Trophoblast cell (in vitro differentiated cells and primary cell): ENCODE measurements around the gene CNTRL.

ENCODE experiments used
- DNase-seq, 2 donors: peaks; one replicate each; pipeline ENCODE4 v3.0.0-alpha.2; 2016
- H2AFZ ChIP-seq: 2 replicates; pipeline ENCODE4 v1.6.1; 2013; ENCODE audit warnings: low read length, moderate library complexity, mild to moderate bottlenecking; ENCODE audit not compliant: insufficient read depth, poor library complexity
- H2AK5ac ChIP-seq: 2 replicates; pipeline ENCODE4 v1.6.1; 2013; ENCODE audit warnings: mild to moderate bottlenecking, low read length
- H2BK120ac ChIP-seq: 2 replicates; pipeline ENCODE4 v1.6.1; 2013; ENCODE audit warnings: low read length, mild to moderate bottlenecking, moderate library complexity; ENCODE audit not compliant: insufficient read depth, poor library complexity
- H2BK12ac ChIP-seq: 2 replicates; pipeline ENCODE4 v1.6.1; 2013; ENCODE audit warnings: mild to moderate bottlenecking, low read length, moderate library complexity
- H2BK5ac ChIP-seq: 2 replicates; pipeline ENCODE4 v1.6.1; 2013; ENCODE audit warnings: low read length, low read depth, moderate library complexity, mild to moderate bottlenecking; ENCODE audit not compliant: poor library complexity
- H3K14ac ChIP-seq: 2 replicates; pipeline ENCODE4 v1.6.1; 2013; ENCODE audit warnings: mild to moderate bottlenecking, low read length
- H3K18ac ChIP-seq: 2 replicates; pipeline ENCODE4 v1.6.1; 2013; ENCODE audit warnings: mild to moderate bottlenecking, low read length
- H3K23ac ChIP-seq: 2 replicates; pipeline ENCODE4 v1.6.1; 2013; ENCODE audit warnings: low read length
- H3K27ac ChIP-seq: 2 replicates; pipeline ENCODE4 v1.5.1; 2013; ENCODE audit warnings: low read depth, mild to moderate bottlenecking, inconsistent platforms, low read length, moderate library complexity
- H3K27me3 ChIP-seq: 2 replicates; pipeline ENCODE4 v1.6.1; 2013; ENCODE audit warnings: inconsistent platforms, mild to moderate bottlenecking, low read length, moderate library complexity; ENCODE audit not compliant: insufficient read depth
- H3K36me3 ChIP-seq, 2 experiments: 1 replicate in 1 of 2; 2 replicates in 1 of 2; pipeline ENCODE4 v1.6.1; 2013; ENCODE audit warnings: low read length in 2 of 2, mild to moderate bottlenecking in 2 of 2, moderate library complexity in 1 of 2; ENCODE audit not compliant: insufficient read depth in 2 of 2, control insufficient read depth in 1 of 2
- H3K4ac ChIP-seq: 2 replicates; pipeline ENCODE4 v1.6.1; 2013; ENCODE audit warnings: low read depth, mild to moderate bottlenecking, low read length, moderate library complexity
- H3K4me1 ChIP-seq, 2 experiments: 1 replicate in 1 of 2; 2 replicates in 1 of 2; pipeline ENCODE4 v1.6.1; 2013; ENCODE audit warnings: low read length in 2 of 2, mild to moderate bottlenecking in 2 of 2, moderate library complexity in 1 of 2; ENCODE audit not compliant: insufficient read depth in 2 of 2, control insufficient read depth in 1 of 2
- H3K4me2 ChIP-seq: 2 replicates; pipeline ENCODE4 v1.6.1; 2013; ENCODE audit warnings: inconsistent platforms, mild to moderate bottlenecking, low read length, moderate library complexity
- H3K4me3 ChIP-seq: 2 replicates; pipeline ENCODE4 v1.5.1; 2013; ENCODE audit warnings: mild to moderate bottlenecking, low read depth, low read length, inconsistent platforms
- H3K79me1 ChIP-seq: one replicate; pipeline ENCODE4 v1.6.1; 2013; ENCODE audit warnings: low read length
- H3K79me2 ChIP-seq: 2 replicates; pipeline ENCODE4 v1.6.1; 2013; ENCODE audit warnings: low read length, mild to moderate bottlenecking; ENCODE audit not compliant: control insufficient read depth, insufficient read depth, poor library complexity
- H3K9ac ChIP-seq: 2 replicates; pipeline ENCODE4 v1.6.1; 2013; ENCODE audit warnings: mild to moderate bottlenecking, low read length
- H3K9me3 ChIP-seq: 2 replicates; pipeline ENCODE4 v1.6.1; 2013; ENCODE audit warnings: low read depth, mild to moderate bottlenecking, control low read depth, inconsistent platforms, low read length; ENCODE audit not compliant: insufficient read depth
- H4K12ac ChIP-seq: 2 replicates; pipeline ENCODE4 v1.6.1; 2013; ENCODE audit warnings: low read depth, mild to moderate bottlenecking, low read length, moderate library complexity
- H4K8ac ChIP-seq: 2 replicates; pipeline ENCODE4 v1.6.1; 2013; ENCODE audit warnings: low read depth, mild to moderate bottlenecking, low read length, moderate library complexity
- H4K91ac ChIP-seq: one replicate; pipeline ENCODE4 v1.6.1; 2013; ENCODE audit warnings: low read depth, mild to moderate bottlenecking, low read length, moderate library complexity
- WGBS: extraction: QIAGEN DNeasy Blood & Tissue Kit; methylation state at CpG from one replicate; pipeline ENCODE4 v1.1.7; 2013; ENCODE audit warnings: missing lambda C conversion rate; ENCODE audit not compliant: insufficient read length, insufficient coverage; ENCODE audit errors: extremely low coverage; 5-methylcytosine and 5-hydroxymethylcytosine counted together

CNTRL gene

DNA sequence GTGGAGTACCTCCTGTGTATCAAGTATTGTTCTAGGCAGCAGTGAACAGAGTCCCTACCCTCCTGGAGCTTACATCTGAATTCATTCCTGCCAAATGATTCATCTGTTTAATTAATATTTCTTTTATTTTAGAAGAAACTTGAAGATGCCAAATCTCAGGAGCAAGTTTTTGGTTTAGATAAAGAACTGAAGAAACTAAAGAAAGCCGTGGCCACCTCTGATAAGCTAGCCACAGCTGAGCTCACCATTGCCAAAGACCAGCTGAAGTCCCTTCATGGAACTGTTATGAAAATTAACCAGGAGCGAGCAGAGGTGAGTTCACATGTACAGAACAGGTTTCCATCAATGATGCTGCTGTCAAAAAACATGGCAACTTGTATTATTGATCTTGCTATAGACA lies 69.0 kb downstream of the CNTRL start:
- Histone ChIP-seq H3K79me2 (no peaks in the 10 kb centered on the region), H3K4me3 (no peak overlapping the region), H2BK12ac (no peak overlapping the region), H3K18ac (no peak overlapping the region), H3K9me3 (no peaks in the 10 kb centered on the region), H3K4ac (no peak overlapping the region), H3K4me2 (no peak overlapping the region), H3K79me1 (no peaks in the 10 kb centered on the region), H3K14ac (no peak overlapping the region), H2AK5ac (no peak overlapping the region), H2BK5ac (no peak overlapping the region), H3K27ac (no peak overlapping the region), H4K12ac (no peak overlapping the region), H3K36me3 (peaks cover 1 to 13% of the 10 kb centered on the region in 2 experiments), H4K8ac (no peak overlapping the region), H2AFZ (no peak overlapping the region), H4K91ac (no peak overlapping the region), H2BK120ac (no peak overlapping the region), H3K9ac (no peak overlapping the region), H3K23ac (no peak overlapping the region), H3K27me3 (no peaks in the 10 kb centered on the region), H3K4me1 (no peaks in the 10 kb centered on the region)
- no peak for DNase-seq
- WGBS = no CpG with 5 or more reads among the region's 2 CpGs

GRCh38 chr9:121144482-121144881 lies 69.7 kb downstream of the CNTRL start:
- Histone ChIP-seq H2BK120ac (no peak overlapping the region), H3K9me3 (no peaks in the 10 kb centered on the region), H2BK12ac (no peak overlapping the region), H4K91ac (no peak overlapping the region), H3K79me2 (no peaks in the 10 kb centered on the region), H2BK5ac (no peak overlapping the region), H3K4me2 (no peak overlapping the region), H3K14ac (no peak overlapping the region), H2AK5ac (no peak overlapping the region), H3K9ac (no peak overlapping the region), H3K4ac (no peak overlapping the region), H3K23ac (no peak overlapping the region), H3K4me3 (no peak overlapping the region), H3K27me3 (no peaks in the 10 kb centered on the region), H4K8ac (no peak overlapping the region), H4K12ac (no peak overlapping the region), H3K4me1 (no peaks in the 10 kb centered on the region), H3K79me1 (no peaks in the 10 kb centered on the region), H3K36me3 (peaks cover 1 to 16% of the 10 kb centered on the region in 2 experiments), H2AFZ (no peak overlapping the region), H3K18ac (no peak overlapping the region), H3K27ac (no peak overlapping the region)
- DNase-seq = no peak
- no CpG with 5 or more reads among the region's 2 CpGs for WGBS

- no peak overlapping the region for H3K4ac ChIP-seq
- no peak overlapping the region for H4K91ac ChIP-seq
- peak overlapping the region; percentile 54 for H3K4me3 ChIP-seq
- no peak overlapping the region for H4K12ac ChIP-seq
- no peak overlapping the region for H3K4me2 ChIP-seq
- H4K8ac ChIP-seq = no peak overlapping the region
- no peak for DNase-seq
- no peak overlapping the region for H2AK5ac ChIP-seq
- H2AFZ ChIP-seq = no peak overlapping the region
- H3K79me2 ChIP-seq = no peaks in the 10 kb centered on the region
- no CpG with 5 or more reads among the region's 2 CpGs for WGBS
- H3K27ac ChIP-seq = no peak overlapping the region
- H3K79me1 ChIP-seq = no peaks in the 10 kb centered on the region
- no peaks in the 10 kb centered on the region for H3K9me3 ChIP-seq
- no peak overlapping the region for H3K18ac ChIP-seq
- H3K27me3 ChIP-seq = no peaks in the 10 kb centered on the region
- no peak overlapping the region for H3K9ac ChIP-seq
- no peak overlapping the region for H2BK12ac ChIP-seq
- peaks cover 3 to 7% of the 10 kb centered on the region in 2 experiments for H3K36me3 ChIP-seq
- no peak overlapping the region for H2BK5ac ChIP-seq
- H2BK120ac ChIP-seq = no peak overlapping the region
- no peaks in the 10 kb centered on the region for H3K4me1 ChIP-seq
- H3K14ac ChIP-seq = no peak overlapping the region
- H3K23ac ChIP-seq = no peak overlapping the region
Observed at GRCh38 chr9:121150188-121150587, 75.4 kb downstream of the CNTRL start.

GRCh38 chr9:121153642-121154041 lies 78.9 kb downstream of the CNTRL start:
- H4K91ac ChIP-seq = no peak overlapping the region
- no peak overlapping the region for H3K14ac ChIP-seq
- no peaks in the 10 kb centered on the region for H3K79me2 ChIP-seq
- H3K18ac ChIP-seq = no peak overlapping the region
- no peak overlapping the region for H3K4me3 ChIP-seq
- no peaks in the 10 kb centered on the region for H3K27me3 ChIP-seq
- no peak overlapping the region for H3K27ac ChIP-seq
- WGBS = no CpG with 5 or more reads among the region's 1 CpG
- H2BK12ac ChIP-seq = no peak overlapping the region
- H3K36me3 ChIP-seq = peaks cover 4 to 8% of the 10 kb centered on the region in 2 experiments
- H2BK120ac ChIP-seq = no peak overlapping the region
- no peak overlapping the region for H2AFZ ChIP-seq
- no peak overlapping the region for H4K8ac ChIP-seq
- no peak overlapping the region for H3K9ac ChIP-seq
- no peak overlapping the region for H3K4ac ChIP-seq
- H2AK5ac ChIP-seq = no peak overlapping the region
- peak in 1 of 2 donors; percentile 13 for DNase-seq
- no peak overlapping the region for H3K4me2 ChIP-seq
- no peaks in the 10 kb centered on the region for H3K9me3 ChIP-seq
- H3K79me1 ChIP-seq = no peaks in the 10 kb centered on the region
- H2BK5ac ChIP-seq = no peak overlapping the region
- no peak overlapping the region for H3K23ac ChIP-seq
- no peak overlapping the region for H4K12ac ChIP-seq
- no peaks in the 10 kb centered on the region for H3K4me1 ChIP-seq
